ENCODE data around the gene GRIK2.

DNA sequence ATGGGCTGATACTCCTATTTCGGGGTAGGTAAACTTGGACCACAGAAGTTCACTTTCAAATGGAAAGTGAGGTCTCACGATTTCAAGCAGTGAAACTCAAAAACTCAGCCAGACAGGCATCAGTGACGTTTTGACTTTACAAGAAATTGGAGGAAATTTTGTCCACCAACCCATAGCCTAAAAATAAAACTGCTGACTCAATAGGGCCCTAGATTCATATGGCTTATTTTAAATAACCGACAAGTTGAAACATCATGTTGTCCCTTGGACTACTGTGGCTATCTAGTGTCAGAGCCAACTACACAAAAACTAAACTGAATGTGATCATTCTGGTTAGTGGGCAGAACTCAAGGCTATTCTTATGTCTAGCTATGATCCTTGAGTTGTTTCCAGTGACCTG lies 486.3 kb downstream of the GRIK2 start:
- TF ChIP-seq POLR2A (IDR thresholded peaks at IDR 0.05; ENCODE audit: low read depth, low read length) (no peak), TAF1 (IDR thresholded peaks at IDR 0.05; ENCODE audit: borderline replicate concordance, low read depth, low read length) (no peak)

All from GM12892 (cell line).